ENCODE measurements around the gene STK10.
A peak's percentile ranks its signal among the peaks of the same experiment; 100 is the strongest.

STK10 gene

DNA sequence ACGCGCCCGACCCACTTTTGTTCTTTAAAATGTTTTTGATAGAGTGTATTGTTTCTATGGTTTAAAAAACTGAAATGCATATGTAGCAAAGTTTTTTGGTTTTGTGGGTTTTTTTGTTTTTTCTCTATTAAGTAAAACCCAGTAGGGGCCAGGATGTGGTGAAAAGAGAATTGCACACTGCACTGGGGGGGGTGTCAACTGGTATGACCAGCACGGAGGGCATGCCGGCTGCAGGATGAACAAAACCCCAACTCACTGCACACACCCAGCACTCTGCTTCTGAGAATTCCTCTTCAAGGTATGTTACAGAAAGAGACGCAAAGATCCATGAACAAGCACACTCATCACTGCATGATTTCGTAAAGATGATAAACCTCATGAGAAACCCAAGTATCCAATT is 75.0 kb downstream of the STK10 start:
- no peaks in the 10 kb centered on the region for H3K27me3 ChIP-seq (ENCODE audit: insufficient read depth, low read length, poor library complexity)
- peak overlapping the region; percentile 79 for H3K27ac ChIP-seq (ENCODE audit: low read length)
- no peaks in the 10 kb centered on the region for H3K79me2 ChIP-seq (ENCODE audit: insufficient read depth, low read length)
- no peaks in the 10 kb centered on the region for H3K9me3 ChIP-seq (ENCODE audit: insufficient read depth, low read length, severe bottlenecking)
- peaks cover 31% of the 10 kb centered on the region for H3K36me3 ChIP-seq (ENCODE audit: insufficient read depth, low read length)
- H2AFZ ChIP-seq (ENCODE audit: low read depth, low read length), result no peak overlapping the region
- peak overlapping the region; percentile 36; the same call in 1 of the 2 replicates for H3K9ac ChIP-seq (ENCODE audit: low read depth, low read length)
- DNase-seq (peak; percentile 92), ATAC-seq (ENCODE audit: insufficient read depth, low read depth) (peak; percentile 82)
- H4K20me1 ChIP-seq (ENCODE audit: insufficient read depth, low read length), result no peaks in the 10 kb centered on the region; the same call in 1 of the 2 replicates
- H3K4me3 ChIP-seq (ENCODE audit: low read depth in 1 of 2, low read length in 2 of 2), result no peak overlapping the region
- peak overlapping the region; percentile 42 for H3K4me2 ChIP-seq (ENCODE audit: insufficient read depth, low read length)
- peaks cover 60% of the 10 kb centered on the region for H3K4me1 ChIP-seq (ENCODE audit: insufficient read depth, low read length)
- no peak for TF ChIP-seq EZH2 (IDR thresholded peaks at IDR 0.05; ENCODE audit: borderline replicate concordance, low read depth, low read length, severe bottlenecking)
- TF ChIP-seq, protein P1, sequence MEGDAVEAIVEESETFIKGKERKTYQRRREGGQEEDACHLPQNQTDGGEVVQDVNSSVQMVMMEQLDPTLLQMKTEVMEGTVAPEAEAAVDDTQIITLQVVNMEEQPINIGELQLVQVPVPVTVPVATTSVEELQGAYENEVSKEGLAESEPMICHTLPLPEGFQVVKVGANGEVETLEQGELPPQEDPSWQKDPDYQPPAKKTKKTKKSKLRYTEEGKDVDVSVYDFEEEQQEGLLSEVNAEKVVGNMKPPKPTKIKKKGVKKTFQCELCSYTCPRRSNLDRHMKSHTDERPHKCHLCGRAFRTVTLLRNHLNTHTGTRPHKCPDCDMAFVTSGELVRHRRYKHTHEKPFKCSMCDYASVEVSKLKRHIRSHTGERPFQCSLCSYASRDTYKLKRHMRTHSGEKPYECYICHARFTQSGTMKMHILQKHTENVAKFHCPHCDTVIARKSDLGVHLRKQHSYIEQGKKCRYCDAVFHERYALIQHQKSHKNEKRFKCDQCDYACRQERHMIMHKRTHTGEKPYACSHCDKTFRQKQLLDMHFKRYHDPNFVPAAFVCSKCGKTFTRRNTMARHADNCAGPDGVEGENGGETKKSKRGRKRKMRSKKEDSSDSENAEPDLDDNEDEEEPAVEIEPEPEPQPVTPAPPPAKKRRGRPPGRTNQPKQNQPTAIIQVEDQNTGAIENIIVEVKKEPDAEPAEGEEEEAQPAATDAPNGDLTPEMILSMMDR (IDR thresholded peaks at IDR 0.05; ENCODE audit: borderline replicate concordance, extremely low read depth, low read length, poor library complexity, severe bottlenecking), result no peak

GRCh38 chr5:172111852-172112225 is 76.2 kb downstream of the STK10 start:
- TF ChIP-seq, protein P1 (IDR thresholded peaks at IDR 0.05; ENCODE audit: borderline replicate concordance, extremely low read depth, low read length, poor library complexity, severe bottlenecking), result no peak
- no peak for TF ChIP-seq EZH2 (IDR thresholded peaks at IDR 0.05; ENCODE audit: borderline replicate concordance, low read depth, low read length, severe bottlenecking)
- H3K79me2 ChIP-seq (ENCODE audit: insufficient read depth, low read length), result no peaks in the 10 kb centered on the region
- H3K4me2 ChIP-seq (ENCODE audit: insufficient read depth, low read length), result peak overlapping the region; percentile 55
- no peaks in the 10 kb centered on the region for H3K27me3 ChIP-seq (ENCODE audit: insufficient read depth, low read length, poor library complexity)
- DNase-seq (no peak), ATAC-seq (ENCODE audit: insufficient read depth, low read depth) (no peak)
- peak overlapping the region; percentile 32; the same call in 1 of the 2 replicates for H3K9ac ChIP-seq (ENCODE audit: low read depth, low read length)
- no peaks in the 10 kb centered on the region; the same call in 1 of the 2 replicates for H4K20me1 ChIP-seq (ENCODE audit: insufficient read depth, low read length)
- H3K36me3 ChIP-seq (ENCODE audit: insufficient read depth, low read length), result peaks cover 21% of the 10 kb centered on the region
- peaks cover 62% of the 10 kb centered on the region for H3K4me1 ChIP-seq (ENCODE audit: insufficient read depth, low read length)
- H3K9me3 ChIP-seq (ENCODE audit: insufficient read depth, low read length, severe bottlenecking), result no peaks in the 10 kb centered on the region
- H3K27ac ChIP-seq (ENCODE audit: low read length), result peak overlapping the region; percentile 68
- H2AFZ ChIP-seq (ENCODE audit: low read depth, low read length), result no peak overlapping the region
- no peak overlapping the region for H3K4me3 ChIP-seq (ENCODE audit: low read depth in 1 of 2, low read length in 2 of 2)

DNA sequence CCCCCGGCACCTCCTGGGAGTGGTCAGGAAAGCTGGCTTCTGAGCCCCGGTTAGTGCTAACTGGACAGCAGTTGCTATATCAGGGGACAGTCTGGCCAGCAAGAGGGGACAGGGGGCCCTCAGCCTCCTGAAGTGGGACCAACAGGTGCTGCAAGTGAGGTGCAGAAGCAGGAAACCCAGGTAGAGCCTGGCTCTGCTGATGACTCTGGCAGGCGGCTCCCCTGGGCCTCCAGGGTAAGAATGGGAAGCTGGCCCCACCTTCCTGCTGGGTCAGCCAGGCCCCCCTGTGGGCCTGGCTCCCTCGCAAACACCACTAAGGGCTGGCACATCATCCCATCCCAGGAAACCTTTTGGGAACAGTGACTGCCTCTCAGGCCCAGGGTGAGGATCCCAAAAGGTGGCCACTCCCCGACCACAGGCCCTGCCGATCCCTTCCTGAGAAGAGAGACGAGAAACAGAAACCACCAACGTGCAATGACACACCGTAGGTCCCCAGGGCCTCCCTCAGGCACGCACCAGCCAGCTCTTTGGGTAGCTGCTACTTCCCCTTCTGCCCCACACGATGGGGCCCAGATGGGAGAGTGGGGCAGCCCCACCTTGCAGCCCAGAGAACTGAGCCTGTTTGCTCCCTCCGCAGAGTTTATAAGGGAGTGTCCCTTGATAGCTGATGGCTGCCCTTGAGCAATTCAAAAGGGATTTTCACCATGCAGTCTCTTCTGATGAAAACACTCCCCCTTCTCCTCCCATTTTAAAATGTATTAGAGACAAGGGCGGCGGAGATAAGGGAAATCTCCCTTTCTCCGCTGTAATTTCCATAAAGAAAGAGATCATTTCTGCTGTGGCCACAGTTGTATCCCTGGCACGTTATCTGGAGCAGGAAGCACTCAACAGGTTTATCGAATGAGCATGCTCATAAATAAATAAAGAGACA is 76.8 kb downstream of the STK10 start:
- DNase-seq, result peak; percentile 87

More for the DNA sequence above, 76.8 kb downstream of the STK10 start:
- H3K9ac ChIP-seq (ENCODE audit: low read depth, low read length), result peak overlapping the region; percentile 32
- H4K20me1 ChIP-seq (ENCODE audit: insufficient read depth, low read length), result peaks cover 5% of the 10 kb centered on the region; the same call in 1 of the 2 replicates
- peak overlapping the region; percentile 40; the same call in 1 of the 2 replicates for H2AFZ ChIP-seq (ENCODE audit: low read depth, low read length)
- peak overlapping the region in 1 of 2 experiments; percentile 12; a peak in 1 of 4 replicates for H3K4me3 ChIP-seq (ENCODE audit: low read depth in 1 of 2, low read length in 2 of 2)
- TF ChIP-seq, protein P1 (IDR thresholded peaks at IDR 0.05; ENCODE audit: borderline replicate concordance, extremely low read depth, low read length, poor library complexity, severe bottlenecking), result peak; percentile 26
- TF ChIP-seq EZH2 (IDR thresholded peaks at IDR 0.05; ENCODE audit: borderline replicate concordance, low read depth, low read length, severe bottlenecking), result no peak
- H3K4me2 ChIP-seq (ENCODE audit: insufficient read depth, low read length), result peak overlapping the region; percentile 55
- H3K9me3 ChIP-seq (ENCODE audit: insufficient read depth, low read length, severe bottlenecking), result no peaks in the 10 kb centered on the region
- peak; percentile 84 for ATAC-seq (ENCODE audit: insufficient read depth, low read depth)
- H3K79me2 ChIP-seq (ENCODE audit: insufficient read depth, low read length), result no peaks in the 10 kb centered on the region
- peaks cover 21% of the 10 kb centered on the region for H3K36me3 ChIP-seq (ENCODE audit: insufficient read depth, low read length)
- no peaks in the 10 kb centered on the region for H3K27me3 ChIP-seq (ENCODE audit: insufficient read depth, low read length, poor library complexity)
- H3K4me1 ChIP-seq (ENCODE audit: insufficient read depth, low read length), result peaks cover 64% of the 10 kb centered on the region
- H3K27ac ChIP-seq (ENCODE audit: low read length), result peak overlapping the region; percentile 68
